Activated T-cell treated with anti-CD3 and anti-CD28 coated beads for 1 hour (primary cell): ENCODE data around the gene DDX1.
"Not testable (repeated sequence)": the region's sequence is repeated elsewhere in the genome, so short reads cannot be mapped to it uniquely, and the experiment has no call there.

ENCODE experiments used
- DNase-seq: peaks from one replicate; pipeline ENCODE4 v3.0.0-alpha.2; 2020; ENCODE audit warnings: low read depth

DDX1 gene

GRCh38 chr2:15591692-15592463 lies at the start of gene DDX1:
TSS of gene DDX1 (plus strand) at chr2:15591868. CDS start at chr2:15591934, 66 bp downstream.
- DNase-seq: peak; percentile 80

GRCh38 chr2:15542269-15542668 lies 49.4 kb upstream of the DDX1 start:
- DNase-seq: not testable (repeated sequence)

GRCh38 chr2:15543053-15543452 lies 48.6 kb upstream of the DDX1 start:
- DNase-seq: no peak

GRCh38 chr2:15543541-15543940 lies 48.1 kb upstream of the DDX1 start:
- no peak for DNase-seq

GRCh38 chr2:15544227-15544626 lies 47.4 kb upstream of the DDX1 start:
- no peak for DNase-seq

GRCh38 chr2:15546297-15547098 lies 45.2 kb upstream of the DDX1 start:
- no peak for DNase-seq

- no peak for DNase-seq
Measured at GRCh38 chr2:15547115-15547876, 44.4 kb upstream of the DDX1 start.

GRCh38 chr2:15548974-15549373 lies 42.7 kb upstream of the DDX1 start:
- no peak for DNase-seq

- no peak for DNase-seq
Measured at GRCh38 chr2:15553519-15553918, 38.1 kb upstream of the DDX1 start.

- DNase-seq: no peak
Measured at GRCh38 chr2:15553951-15554350, 37.7 kb upstream of the DDX1 start.

GRCh38 chr2:15554525-15555218 lies 37.0 kb upstream of the DDX1 start:
- no peak for DNase-seq

GRCh38 chr2:15555760-15556193 lies 35.9 kb upstream of the DDX1 start:
- no peak for DNase-seq

- no peak for DNase-seq
Measured at GRCh38 chr2:15556311-15556930, 35.2 kb upstream of the DDX1 start.

GRCh38 chr2:15557887-15558311 lies 33.8 kb upstream of the DDX1 start:
- no peak for DNase-seq

GRCh38 chr2:15559379-15560139 lies 32.1 kb upstream of the DDX1 start:
- no peak for DNase-seq

- peak; percentile 11 for DNase-seq
Measured at GRCh38 chr2:15560140-15560987, 31.3 kb upstream of the DDX1 start.

- peak; percentile 66 for DNase-seq
Measured at GRCh38 chr2:15560988-15561573, 30.6 kb upstream of the DDX1 start, which contains the start of gene NBAS. TSS of gene NBAS (minus strand) at chr2:15561334. CDS start at chr2:15561304, 30 bp downstream.

GRCh38 chr2:15561574-15562344 lies 29.9 kb upstream of the DDX1 start:
- DNase-seq: no peak
